ENCODE measurements around the gene INSR.
"Not testable (repeated sequence)": the region's sequence is repeated elsewhere in the genome, so short reads cannot be mapped to it uniquely, and the experiment has no call there.

INSR gene

GRCh38 chr19:7146086-7146485, 148.1 kb downstream of the INSR start:
- not testable (repeated sequence) for H3K27ac Mint-ChIP-seq; H3K27me3 Mint-ChIP-seq (ENCODE audit: low read depth); H3K4me3 Mint-ChIP-seq; H3K9me3 Mint-ChIP-seq; H3K4me1 Mint-ChIP-seq (ENCODE audit: low read depth); H3K36me3 Mint-ChIP-seq (ENCODE audit: low read depth)

- H3K4me3 Mint-ChIP-seq: no peak overlapping the region
- no peaks in the 10 kb centered on the region for H3K4me1 Mint-ChIP-seq (ENCODE audit: low read depth)
- H3K36me3 Mint-ChIP-seq (ENCODE audit: low read depth): no peaks in the 10 kb centered on the region
- H3K27ac Mint-ChIP-seq: no peak overlapping the region
- H3K9me3 Mint-ChIP-seq: peaks cover 4% of the 10 kb centered on the region
- no peaks in the 10 kb centered on the region for H3K27me3 Mint-ChIP-seq (ENCODE audit: low read depth)
These were observed 148.7 kb downstream of the INSR start for GRCh38 chr19:7145494-7145893.

GRCh38 chr19:7142771-7143170, 151.4 kb downstream of the INSR start:
- Mint-ChIP-seq H3K36me3 (ENCODE audit: low read depth) (no peaks in the 10 kb centered on the region), H3K27me3 (ENCODE audit: low read depth) (no peaks in the 10 kb centered on the region), H3K4me1 (ENCODE audit: low read depth) (no peaks in the 10 kb centered on the region), H3K4me3 (no peak overlapping the region), H3K27ac (no peak overlapping the region), H3K9me3 (peaks cover 7% of the 10 kb centered on the region)

GRCh38 chr19:7140137-7140536, 154.1 kb downstream of the INSR start:
- no peak overlapping the region for H3K4me3 Mint-ChIP-seq

GRCh38 chr19:7139095-7139494, 155.1 kb downstream of the INSR start:
- H3K4me1 Mint-ChIP-seq (ENCODE audit: low read depth): no peaks in the 10 kb centered on the region
- no peaks in the 10 kb centered on the region for H3K27me3 Mint-ChIP-seq (ENCODE audit: low read depth)
- no peak overlapping the region for H3K27ac Mint-ChIP-seq
- no peak overlapping the region for H3K4me3 Mint-ChIP-seq
- no peaks in the 10 kb centered on the region for H3K36me3 Mint-ChIP-seq (ENCODE audit: low read depth)
- peaks cover 3% of the 10 kb centered on the region for H3K9me3 Mint-ChIP-seq

More at GRCh38 chr19:7140137-7140536, 154.1 kb downstream of the INSR start:
- Mint-ChIP-seq H3K9me3 (peaks cover 3% of the 10 kb centered on the region), H3K4me1 (ENCODE audit: low read depth) (no peaks in the 10 kb centered on the region), H3K27me3 (ENCODE audit: low read depth) (no peaks in the 10 kb centered on the region), H3K27ac (no peak overlapping the region), H3K36me3 (ENCODE audit: low read depth) (no peaks in the 10 kb centered on the region)

- Mint-ChIP-seq H3K4me3 (no peak overlapping the region), H3K36me3 (ENCODE audit: low read depth) (no peaks in the 10 kb centered on the region), H3K27ac (no peak overlapping the region), H3K27me3 (ENCODE audit: low read depth) (no peaks in the 10 kb centered on the region), H3K4me1 (ENCODE audit: low read depth) (no peaks in the 10 kb centered on the region), H3K9me3 (peaks cover 3% of the 10 kb centered on the region)
These were observed 155.8 kb downstream of the INSR start for GRCh38 chr19:7138402-7138801.

- Mint-ChIP-seq H3K4me3 (no peak overlapping the region), H3K36me3 (ENCODE audit: low read depth) (no peaks in the 10 kb centered on the region), H3K27me3 (ENCODE audit: low read depth) (no peaks in the 10 kb centered on the region), H3K27ac (no peak overlapping the region), H3K9me3 (peaks cover 3% of the 10 kb centered on the region), H3K4me1 (ENCODE audit: low read depth) (no peaks in the 10 kb centered on the region)
These were observed 157.1 kb downstream of the INSR start for GRCh38 chr19:7137120-7137519.

GRCh38 chr19:7132054-7132453, 162.2 kb downstream of the INSR start:
- Mint-ChIP-seq H3K27ac (no peak overlapping the region), H3K4me1 (ENCODE audit: low read depth) (no peaks in the 10 kb centered on the region), H3K9me3 (peaks cover 8% of the 10 kb centered on the region), H3K27me3 (ENCODE audit: low read depth) (no peaks in the 10 kb centered on the region), H3K36me3 (ENCODE audit: low read depth) (no peaks in the 10 kb centered on the region), H3K4me3 (no peak overlapping the region)

- Mint-ChIP-seq H3K27me3 (ENCODE audit: low read depth) (no peaks in the 10 kb centered on the region), H3K9me3 (peaks cover 17% of the 10 kb centered on the region), H3K27ac (no peak overlapping the region), H3K4me3 (no peak overlapping the region), H3K4me1 (ENCODE audit: low read depth) (no peaks in the 10 kb centered on the region), H3K36me3 (ENCODE audit: low read depth) (no peaks in the 10 kb centered on the region)
These were observed 164.2 kb downstream of the INSR start for GRCh38 chr19:7130043-7130442.

- Mint-ChIP-seq H3K27ac (no peak overlapping the region), H3K36me3 (ENCODE audit: low read depth) (peaks cover 3% of the 10 kb centered on the region), H3K27me3 (ENCODE audit: low read depth) (no peaks in the 10 kb centered on the region), H3K9me3 (peaks cover 22% of the 10 kb centered on the region), H3K4me3 (no peak overlapping the region), H3K4me1 (ENCODE audit: low read depth) (no peaks in the 10 kb centered on the region)
These were observed 168.1 kb downstream of the INSR start for GRCh38 chr19:7126132-7126531.

- H3K9me3 Mint-ChIP-seq: peaks cover 22% of the 10 kb centered on the region
- H3K36me3 Mint-ChIP-seq (ENCODE audit: low read depth): peaks cover 3% of the 10 kb centered on the region
- H3K4me3 Mint-ChIP-seq: no peak overlapping the region
- H3K4me1 Mint-ChIP-seq (ENCODE audit: low read depth): no peaks in the 10 kb centered on the region
- no peak overlapping the region for H3K27ac Mint-ChIP-seq
- H3K27me3 Mint-ChIP-seq (ENCODE audit: low read depth): no peaks in the 10 kb centered on the region
These were observed 169.0 kb downstream of the INSR start for GRCh38 chr19:7125221-7125620.

GRCh38 chr19:7124782-7125181, 169.4 kb downstream of the INSR start:
- no peak overlapping the region for H3K27ac Mint-ChIP-seq
- H3K4me1 Mint-ChIP-seq (ENCODE audit: low read depth): no peaks in the 10 kb centered on the region
- H3K36me3 Mint-ChIP-seq (ENCODE audit: low read depth): peaks cover 3% of the 10 kb centered on the region
- peaks cover 19% of the 10 kb centered on the region for H3K9me3 Mint-ChIP-seq
- no peak overlapping the region for H3K4me3 Mint-ChIP-seq
- no peaks in the 10 kb centered on the region for H3K27me3 Mint-ChIP-seq (ENCODE audit: low read depth)

GRCh38 chr19:7122701-7123100, 171.5 kb downstream of the INSR start:
- H3K27ac Mint-ChIP-seq: no peak overlapping the region

GRCh38 chr19:7120499-7120898, 173.7 kb downstream of the INSR start:
- Mint-ChIP-seq H3K4me3 (no peak overlapping the region), H3K27ac (no peak overlapping the region), H3K4me1 (ENCODE audit: low read depth) (no peaks in the 10 kb centered on the region), H3K9me3 (peaks cover 9% of the 10 kb centered on the region), H3K27me3 (ENCODE audit: low read depth) (no peaks in the 10 kb centered on the region), H3K36me3 (ENCODE audit: low read depth) (peaks cover 3% of the 10 kb centered on the region)

More at GRCh38 chr19:7122701-7123100, 171.5 kb downstream of the INSR start:
- Mint-ChIP-seq H3K4me3 (no peak overlapping the region), H3K36me3 (ENCODE audit: low read depth) (peaks cover 3% of the 10 kb centered on the region), H3K27me3 (ENCODE audit: low read depth) (no peaks in the 10 kb centered on the region), H3K4me1 (ENCODE audit: low read depth) (no peaks in the 10 kb centered on the region), H3K9me3 (peaks cover 14% of the 10 kb centered on the region)

- Mint-ChIP-seq H3K4me3 (no peak overlapping the region), H3K36me3 (ENCODE audit: low read depth) (peaks cover under 1% of the 10 kb centered on the region), H3K27ac (no peak overlapping the region), H3K9me3 (peaks cover 1% of the 10 kb centered on the region), H3K27me3 (ENCODE audit: low read depth) (no peaks in the 10 kb centered on the region), H3K4me1 (ENCODE audit: low read depth) (no peaks in the 10 kb centered on the region)
These were observed 174.6 kb downstream of the INSR start for GRCh38 chr19:7119582-7119981.

GRCh38 chr19:7117248-7117647, 177.0 kb downstream of the INSR start:
- Mint-ChIP-seq H3K27me3 (ENCODE audit: low read depth) (no peaks in the 10 kb centered on the region), H3K9me3 (peaks cover 9% of the 10 kb centered on the region), H3K36me3 (ENCODE audit: low read depth) (no peaks in the 10 kb centered on the region), H3K4me1 (ENCODE audit: low read depth) (no peaks in the 10 kb centered on the region), H3K27ac (no peak overlapping the region), H3K4me3 (no peak overlapping the region)

All from T-helper 1 cell treated with Interleukin-12 subunit alpha and Interleukin-12 subunit beta and Interleukin-4 antibody, amounts not matched to agents 30 μg/mL and 1 μg/mL, for 36 hours (primary cell).